Upper lobe of left lung (tissue), 6 donors: ENCODE results near the gene B3GNT5. TPM values are rescaled to one million over a fixed set of nuclear protein-coding genes. Genes with fewer than 3 reads are reported as not detected.

Experiments used
- ATAC-seq, 2 donors: fragments of 200-7000 bp; cut with Tn5 transposase; one replicate each; pipeline ENCODE4 v1.9.1; 2022; ENCODE audit warnings: mild to moderate bottlenecking in 2 of 2, moderate library complexity in 2 of 2; ENCODE audit not compliant: low FRiP score in 2 of 2
- DNase-seq, 2 donors: peaks; one replicate each; pipeline ENCODE4 v3.0.0-alpha.2; 2019 to 2020
- H3K27ac ChIP-seq, 4 donors: fragments of 200-600 bp; sonication (generic); one replicate each; pipeline ENCODE4 v1.5.1; 2016 to 2019
- H3K27me3 ChIP-seq, 4 donors: fragments of 200-600 bp; sonication (generic); one replicate each; pipeline ENCODE4 v1.5.1; 2017 to 2019
- H3K36me3 ChIP-seq, 4 donors: fragments of 200-600 bp; sonication (generic); one replicate each; pipeline ENCODE4 v1.5.1; 2016 to 2019
- H3K4me1 ChIP-seq, 4 donors: fragments of 200-600 bp; sonication (generic); one replicate each; pipeline ENCODE4 v1.5.1; 2018 to 2019
- H3K4me3 ChIP-seq, 4 donors: fragments of 200-600 bp; sonication (generic); one replicate each; pipeline ENCODE4 v1.5.1; 2017 to 2019; ENCODE audit warnings: mild to moderate bottlenecking in 2 of 4, moderate library complexity in 1 of 4
- H3K9me3 ChIP-seq, 4 donors: fragments of 200-600 bp; sonication (generic); one replicate each; pipeline ENCODE4 v1.5.1; 2018 to 2019
- CTCF ChIP-seq, 6 experiments: fragments of 450-650 bp in 4 of 6; fragments of 200-600 bp in 2 of 6; sonication (generic) in 2 of 6; IDR thresholded peaks; one replicate each; pipeline ENCODE4 v1.5.1; 2016 to 2019; ENCODE audit warnings: antibody characterized with exemption in 6 of 6
- EP300 ChIP-seq, 4 donors: sonication (generic); formaldehyde crosslinking; IDR thresholded peaks; one replicate each; pipeline ENCODE4 v1.5.1; 2017; ENCODE audit warnings: antibody characterized with exemption in 4 of 4, control low read depth in 2 of 4
- POLR2A ChIP-seq, 4 donors: fragments of 450-650 bp; IDR thresholded peaks; one replicate each; pipeline ENCODE4 v1.5.1; 2016 to 2017; ENCODE audit warnings: antibody characterized with exemption in 4 of 4, mild to moderate bottlenecking in 2 of 4
- POLR2AphosphoS5 ChIP-seq, 2 donors: sonication (generic); formaldehyde crosslinking; IDR thresholded peaks; one replicate each; pipeline ENCODE4 v1.5.1; 2017; ENCODE audit warnings: antibody characterized with exemption in 2 of 2
- WGBS, 2 donors: methylation state at CpG; one replicate each; pipeline ENCODE4 v1.1.5; 2017 to 2018; 5-methylcytosine and 5-hydroxymethylcytosine counted together
- total RNA-seq, 6 donors: library from RNA; depleted of rRNA in 4 of 6; stranded (reverse); fragments of >200 nt in 4 of 6; gene quantifications; one replicate each; pipeline versions ENCODE4 v1.1.0 to v1.2.1, GENCODE V29; 2016 to 2021
- donor health status: DM: no; HTN: no; CAD: no; lungs with moderate emphysema.
- donor health status: DM: no; HTN: yes; CAD: no; lungs with severe emphysema.

Gene B3GNT5
- total RNA-seq, 6 donors from 2014 or later = 15.7 to 44.5 (median 28.3) TPM

DNA sequence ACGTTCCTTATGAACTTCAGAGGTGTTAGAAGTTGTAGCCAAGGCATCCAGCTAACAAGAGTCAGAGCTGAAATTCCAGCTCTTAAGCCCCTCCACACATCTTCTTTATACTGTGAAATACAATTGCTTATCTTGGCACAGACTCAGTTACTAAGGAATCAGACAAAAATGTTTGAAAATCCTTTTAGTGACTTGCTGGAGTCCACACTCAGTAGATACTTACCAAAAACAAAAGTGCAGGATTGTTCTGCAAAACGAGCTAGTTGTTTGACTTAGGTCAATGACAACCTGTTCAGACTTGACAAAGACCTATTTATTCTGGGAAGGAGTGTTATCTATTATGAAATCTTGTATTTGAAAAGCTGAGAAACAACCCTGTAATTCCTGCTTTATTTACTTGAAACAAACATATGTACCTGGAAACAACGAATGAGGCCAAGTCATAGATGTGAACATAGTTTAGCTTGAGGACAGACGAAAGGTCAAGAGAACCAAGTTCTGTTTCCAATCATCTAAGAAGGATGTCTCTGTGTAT lies 38.5 kb downstream of the B3GNT5 start:
- TF ChIP-seq POLR2A (IDR thresholded peaks at IDR 0.05) (no peak), CTCF (IDR thresholded peaks at IDR 0.05) (no peak), EP300 (IDR thresholded peaks at IDR 0.05) (no peak), POLR2AphosphoS5 (IDR thresholded peaks at IDR 0.05) (no peak)
- ATAC-seq = no peak
- Histone ChIP-seq H3K9me3 (no peaks in the 10 kb centered on the region), H3K27me3 (no peaks in the 10 kb centered on the region), H3K4me3 (no peak overlapping the region), H3K36me3 (no peaks in the 10 kb centered on the region), H3K4me1 (peaks cover 8 to 17% (median 14%) of the 10 kb centered on the region in 4 donors), H3K27ac (no peak overlapping the region)
- WGBS, 2 donors = 59 to 66% methylated on average over 4 of the region's 4 CpGs
- DNase-seq = no peak

DNA sequence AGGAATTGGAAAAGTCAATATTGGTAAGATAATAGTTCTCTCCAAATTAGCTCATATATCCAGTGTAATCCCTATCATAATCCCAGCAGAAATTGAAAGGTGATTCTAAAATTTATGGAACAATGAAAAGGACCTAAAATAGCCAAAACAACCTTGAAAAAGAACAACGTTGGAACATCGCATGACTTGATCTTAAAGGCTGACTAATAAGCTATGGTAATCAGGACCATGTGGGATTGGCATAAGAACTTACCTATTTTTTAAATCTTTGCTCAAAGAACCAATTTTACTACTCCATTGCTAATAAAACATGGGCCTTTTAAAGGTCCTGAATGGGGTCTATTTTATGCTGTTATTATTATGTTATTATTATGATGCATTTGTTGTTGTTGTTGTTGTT lies 40.9 kb downstream of the B3GNT5 start:
- H3K36me3 ChIP-seq = no peaks in the 10 kb centered on the region
- no peaks in the 10 kb centered on the region for H3K27me3 ChIP-seq
- no peaks in the 10 kb centered on the region for H3K9me3 ChIP-seq
- 92 to 93% methylated on average over 2 of the region's 2 CpGs for WGBS, 2 donors
- ATAC-seq (no peak), DNase-seq (no peak)
- TF ChIP-seq EP300 (IDR thresholded peaks at IDR 0.05) (no peak), CTCF (IDR thresholded peaks at IDR 0.05) (no peak), POLR2A (IDR thresholded peaks at IDR 0.05) (no peak), POLR2AphosphoS5 (IDR thresholded peaks at IDR 0.05) (no peak)
- H3K4me3 ChIP-seq = no peak overlapping the region
- peaks cover 10 to 20% (median 15%) of the 10 kb centered on the region in 4 donors for H3K4me1 ChIP-seq
- no peak overlapping the region for H3K27ac ChIP-seq

GRCh38 chr3:183295211-183295610 lies 42.2 kb downstream of the B3GNT5 start:
- WGBS, 2 donors = 25 to 30% methylated on average over 3 of the region's 3 CpGs
- peak; percentile 32 to 51 for ATAC-seq

GRCh38 chr3:183296944-183297343 lies 43.9 kb downstream of the B3GNT5 start:
- TF ChIP-seq EP300 (IDR thresholded peaks at IDR 0.05) (peak in 2 of 4 donors; percentile 25 to 67), POLR2A (IDR thresholded peaks at IDR 0.05) (no peak), POLR2AphosphoS5 (IDR thresholded peaks at IDR 0.05) (peak in 1 of 2 donors; percentile 47), CTCF (IDR thresholded peaks at IDR 0.05) (no peak)
- ATAC-seq = peak; percentile 12 to 63
- DNase-seq = peak in 1 of 2 donors; percentile 87
- WGBS, 2 donors = 76 to 78% methylated on average over 10 to 12 of the region's 12 CpGs
- no peaks in the 10 kb centered on the region for H3K36me3 ChIP-seq
- no peaks in the 10 kb centered on the region for H3K27me3 ChIP-seq
- H3K9me3 ChIP-seq = no peaks in the 10 kb centered on the region
- H3K27ac ChIP-seq = peak overlapping the region; percentile 17 to 57 (median 33)
- no peak overlapping the region for H3K4me3 ChIP-seq
- H3K4me1 ChIP-seq = peaks cover 10 to 20% (median 15%) of the 10 kb centered on the region in 4 donors

More at GRCh38 chr3:183295211-183295610, 42.2 kb downstream of the B3GNT5 start:
- Histone ChIP-seq H3K4me3 (no peak overlapping the region), H3K9me3 (no peaks in the 10 kb centered on the region), H3K27me3 (no peaks in the 10 kb centered on the region), H3K27ac (peak overlapping the region in 2 of 4 donors; percentile 56 to 57), H3K36me3 (no peaks in the 10 kb centered on the region), H3K4me1 (peaks cover 10 to 20% (median 15%) of the 10 kb centered on the region in 4 donors)
- peak in 1 of 2 donors; percentile 70 for DNase-seq
- no peak for TF ChIP-seq CTCF (IDR thresholded peaks at IDR 0.05)
- peak in 1 of 2 donors; percentile 63 for TF ChIP-seq POLR2AphosphoS5 (IDR thresholded peaks at IDR 0.05)

- 69 to 75% methylated on average over 3 to 5 of the region's 5 CpGs for WGBS, 2 donors
Observed at GRCh38 chr3:183298701-183299153, 45.7 kb downstream of the B3GNT5 start.

More at GRCh38 chr3:183298701-183299153, 45.7 kb downstream of the B3GNT5 start:
- no peak overlapping the region for H3K27ac ChIP-seq
- peak; percentile 30 to 58 for TF ChIP-seq POLR2AphosphoS5 (IDR thresholded peaks at IDR 0.05)
- no peak for TF ChIP-seq CTCF (IDR thresholded peaks at IDR 0.05)
- no peak for TF ChIP-seq EP300 (IDR thresholded peaks at IDR 0.05)
- TF ChIP-seq POLR2A (IDR thresholded peaks at IDR 0.05) = no peak
- H3K36me3 ChIP-seq = no peaks in the 10 kb centered on the region
- no peaks in the 10 kb centered on the region for H3K9me3 ChIP-seq
- no peak overlapping the region for H3K4me3 ChIP-seq
- H3K27me3 ChIP-seq = no peaks in the 10 kb centered on the region
- ATAC-seq (peak; percentile 52 to 89), DNase-seq (peak in 1 of 2 donors; percentile 85)
- H3K4me1 ChIP-seq = peaks cover 10 to 20% (median 15%) of the 10 kb centered on the region in 4 donors
